ENCODE data around the gene PFKL.

The PFKL gene

GRCh38 chr21:44354775-44355771 lies 55.2 kb downstream of the PFKL start:
- peak; percentile 55; the same call in 1 of the 2 replicates for TF ChIP-seq MYC (IDR thresholded peaks at IDR 0.05; ENCODE audit: low read depth, low read length)
- TF ChIP-seq CTCF (IDR thresholded peaks at IDR 0.05; ENCODE audit: low read depth, low read length), result no peak
- peak overlapping the region; percentile 93 for H3K4me3 ChIP-seq (ENCODE audit: low read depth, low read length)
- DNase-seq (ENCODE audit: low read depth), result peak; percentile 87

- TF ChIP-seq CTCF (IDR thresholded peaks at IDR 0.05; ENCODE audit: low read depth, low read length) (no peak), POLR2A (IDR thresholded peaks at IDR 0.05; ENCODE audit: extremely low read depth, insufficient read length) (no peak), MAX (IDR thresholded peaks at IDR 0.05; ENCODE audit: low read depth, low read length) (no peak), MYC (IDR thresholded peaks at IDR 0.05; ENCODE audit: low read depth, low read length) (no peak)
- DNase-seq (ENCODE audit: low read depth), result no peak
- peak overlapping the region; percentile 21 for H3K4me3 ChIP-seq (ENCODE audit: low read depth, low read length)
Observed at GRCh38 chr21:44356160-44356559, 56.3 kb downstream of the PFKL start.

- no peak overlapping the region for H3K4me3 ChIP-seq (ENCODE audit: low read depth, low read length)
- no peak for TF ChIP-seq CTCF (IDR thresholded peaks at IDR 0.05; ENCODE audit: low read depth, low read length)
- no peak for TF ChIP-seq MYC (IDR thresholded peaks at IDR 0.05; ENCODE audit: low read depth, low read length)
- no peak for TF ChIP-seq POLR2A (IDR thresholded peaks at IDR 0.05; ENCODE audit: extremely low read depth, insufficient read length)
- no peak for TF ChIP-seq MAX (IDR thresholded peaks at IDR 0.05; ENCODE audit: low read depth, low read length)
Observed at GRCh38 chr21:44356636-44357035, 56.8 kb downstream of the PFKL start.

GRCh38 chr21:44357064-44357837 lies 57.4 kb downstream of the PFKL start:
- no peak for TF ChIP-seq CTCF (IDR thresholded peaks at IDR 0.05; ENCODE audit: low read depth, low read length)
- no peak for TF ChIP-seq MAX (IDR thresholded peaks at IDR 0.05; ENCODE audit: low read depth, low read length)
- TF ChIP-seq POLR2A (IDR thresholded peaks at IDR 0.05; ENCODE audit: extremely low read depth, insufficient read length), result no peak
- no peak for TF ChIP-seq MYC (IDR thresholded peaks at IDR 0.05; ENCODE audit: low read depth, low read length)
- H3K4me3 ChIP-seq (ENCODE audit: low read depth, low read length), result no peak overlapping the region
- DNase-seq (ENCODE audit: low read depth), result no peak

More at GRCh38 chr21:44356636-44357035, 56.8 kb downstream of the PFKL start:
- DNase-seq (ENCODE audit: low read depth), result no peak

- H3K4me3 ChIP-seq (ENCODE audit: low read depth, low read length), result no peak overlapping the region
- TF ChIP-seq MAX (IDR thresholded peaks at IDR 0.05; ENCODE audit: low read depth, low read length) (no peak), MYC (IDR thresholded peaks at IDR 0.05; ENCODE audit: low read depth, low read length) (no peak), POLR2A (IDR thresholded peaks at IDR 0.05; ENCODE audit: extremely low read depth, insufficient read length) (no peak), CTCF (IDR thresholded peaks at IDR 0.05; ENCODE audit: low read depth, low read length) (no peak)
- no peak for DNase-seq (ENCODE audit: low read depth)
Observed at GRCh38 chr21:44359396-44359795, 59.5 kb downstream of the PFKL start.

Measured in NB4 (cell line).